ENCODE measurements around the gene TBRG4. TPM values are rescaled to one million over a fixed set of nuclear protein-coding genes. Genes with fewer than 3 reads are reported as not detected.
A peak's percentile ranks its signal among the peaks of the same experiment; 100 is the strongest.

Gene TBRG4
- total and polyA plus RNA-seq, 10 donors, result 37.9 to 77.1 (median 57.9) TPM

DNA sequence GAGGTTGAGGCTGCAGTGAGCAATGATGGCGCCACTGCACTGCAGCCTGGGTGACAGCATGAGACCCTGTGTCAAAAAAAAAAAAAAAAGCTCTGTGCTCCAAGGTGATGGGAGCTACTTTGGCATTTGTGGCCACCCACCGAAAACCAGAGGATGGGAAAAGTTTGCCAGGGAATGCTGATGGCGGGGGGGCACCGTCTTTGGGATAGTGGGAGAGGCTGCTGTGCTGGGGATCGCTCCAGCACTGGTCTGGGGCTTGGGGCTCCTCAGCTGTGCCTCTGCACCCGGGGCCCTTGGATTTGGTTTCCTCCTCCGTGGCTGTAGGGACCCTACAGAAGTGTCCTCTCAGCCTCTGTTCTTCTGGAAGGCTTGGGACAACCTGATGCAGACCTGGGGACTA is 34.4 kb upstream of the TBRG4 start:
- 78 to 92% (median 84%) methylated on average over 6 to 7 of the region's 7 CpGs for WGBS, 5 donors
- Histone ChIP-seq H3K27ac (no peak overlapping the region), H3K36me3 (no peaks in the 10 kb centered on the region), H3K27me3 (replicated peaks in 1 of 7) (peaks cover 0 to 36% (median 0%) of the 10 kb centered on the region in 7 donors), H3K9me3 (no peaks in the 10 kb centered on the region), H3K4me3 (no peak overlapping the region), H3K4me1 (no peaks in the 10 kb centered on the region)
- DNase-seq, result peak; percentile 56
- TF ChIP-seq POLR2AphosphoS5 (IDR thresholded peaks at IDR 0.05) (no peak), CTCF (IDR thresholded peaks at IDR 0.05 in 8 of 11, conservative IDR thresholded peaks at IDR 0.05 in 3 of 11) (no peak), POLR2A (IDR thresholded peaks at IDR 0.05) (no peak)
- intact Hi-C loops (cut with DNase I; ENCODE audit: low total_unique reads), result no loop called here

- DNase-seq, result peak; percentile 1
- Histone ChIP-seq H3K4me1 (no peaks in the 10 kb centered on the region), H3K36me3 (no peaks in the 10 kb centered on the region), H3K9me3 (no peaks in the 10 kb centered on the region), H3K4me3 (no peak overlapping the region), H3K27me3 (replicated peaks in 1 of 7) (peaks cover 0 to 33% (median 0%) of the 10 kb centered on the region in 7 donors), H3K27ac (no peak overlapping the region)
- 86 to 91% (median 87%) methylated on average over 4 of the region's 4 CpGs for WGBS, 5 donors
- TF ChIP-seq POLR2A (IDR thresholded peaks at IDR 0.05), result no peak
- no peak for TF ChIP-seq POLR2AphosphoS5 (IDR thresholded peaks at IDR 0.05)
- TF ChIP-seq CTCF (IDR thresholded peaks at IDR 0.05 in 8 of 11, conservative IDR thresholded peaks at IDR 0.05 in 3 of 11), result no peak
- intact Hi-C loops (cut with DNase I; ENCODE audit: low total_unique reads), result no loop called here
Measured at GRCh38 chr7:45143616-45144015, 32.1 kb upstream of the TBRG4 start.

DNA sequence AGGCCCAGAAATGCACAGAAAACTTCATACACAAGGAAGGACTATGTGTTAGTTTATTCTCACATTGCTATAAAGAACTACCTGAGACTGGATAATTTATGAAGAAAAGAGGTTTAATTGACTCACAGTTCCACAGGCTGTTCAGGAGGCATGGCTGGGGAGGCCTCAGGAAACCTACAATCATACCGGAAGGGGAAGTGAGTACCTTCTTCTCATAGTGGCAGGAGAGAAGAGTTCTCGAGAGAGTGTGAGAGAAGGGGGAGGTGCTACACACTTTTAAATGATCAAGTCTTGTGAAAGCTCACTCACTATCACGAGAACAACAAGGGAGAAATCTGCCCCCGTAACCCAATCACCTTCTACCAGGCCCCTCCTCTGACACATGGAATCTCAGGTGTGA is 29.3 kb upstream of the TBRG4 start:
- WGBS, 5 donors, result 51 to 63% (median 59%) methylated on average over 4 of the region's 4 CpGs
- Histone ChIP-seq H3K36me3 (no peaks in the 10 kb centered on the region), H3K9me3 (no peaks in the 10 kb centered on the region), H3K4me3 (no peak overlapping the region), H3K27ac (no peak overlapping the region), H3K4me1 (peaks cover 0 to 6% (median 1%) of the 10 kb centered on the region in 6 donors), H3K27me3 (replicated peaks in 1 of 7) (peaks cover 0 to 10% (median 0%) of the 10 kb centered on the region in 7 donors)
- intact Hi-C loops (cut with DNase I; ENCODE audit: low total_unique reads), result no loop called here
- TF ChIP-seq CTCF (IDR thresholded peaks at IDR 0.05 in 8 of 11, conservative IDR thresholded peaks at IDR 0.05 in 3 of 11) (no peak), POLR2AphosphoS5 (IDR thresholded peaks at IDR 0.05) (no peak), POLR2A (IDR thresholded peaks at IDR 0.05) (no peak)
- DNase-seq, result no peak

DNA sequence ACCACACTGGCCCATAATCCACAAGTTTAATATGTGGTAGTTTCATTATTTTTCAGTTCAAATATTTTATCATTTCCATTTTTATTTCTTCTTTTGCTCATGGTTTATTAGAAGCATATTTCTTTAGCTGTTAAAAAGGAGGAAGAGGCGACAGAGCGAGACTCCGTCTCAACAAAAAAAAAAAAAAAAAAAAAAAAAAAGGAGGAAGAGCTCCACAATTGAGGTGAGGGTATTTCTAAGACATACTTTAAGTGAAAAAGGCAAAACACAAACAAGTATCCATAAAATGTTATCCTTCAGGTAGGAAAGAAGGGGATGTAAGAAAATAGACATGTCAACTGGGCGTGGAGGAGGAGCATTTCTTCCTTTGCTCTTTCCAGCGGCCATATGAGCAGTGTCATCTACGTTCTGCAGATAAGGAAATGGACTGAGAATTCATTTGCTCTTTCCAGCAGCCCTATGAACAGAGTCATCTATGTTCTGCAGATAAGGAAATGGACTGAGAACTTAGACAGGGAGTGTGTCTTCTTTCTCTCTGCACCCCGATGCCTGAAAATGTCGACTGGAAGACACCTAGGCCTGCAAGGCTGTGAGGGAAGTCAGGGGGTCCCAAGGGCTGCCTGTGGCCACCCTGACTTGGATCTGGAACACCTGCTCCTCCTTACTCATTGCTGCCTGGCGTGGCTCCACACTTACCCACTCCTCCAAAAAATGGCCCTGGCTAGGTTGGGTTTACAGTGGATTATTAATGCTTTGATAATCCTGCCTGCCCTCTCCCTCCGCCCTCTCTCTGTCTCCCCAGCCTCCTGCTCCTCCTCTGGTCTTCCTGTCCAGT is 27.2 kb upstream of the TBRG4 start:
- no peaks in the 10 kb centered on the region for H3K27me3 ChIP-seq (replicated peaks in 1 of 7)
- H3K27ac ChIP-seq, result no peak overlapping the region
- TF ChIP-seq POLR2A (IDR thresholded peaks at IDR 0.05), result no peak
- TF ChIP-seq POLR2AphosphoS5 (IDR thresholded peaks at IDR 0.05), result no peak
- TF ChIP-seq CTCF (IDR thresholded peaks at IDR 0.05 in 8 of 11, conservative IDR thresholded peaks at IDR 0.05 in 3 of 11), result no peak
- H3K4me3 ChIP-seq, result no peak overlapping the region
- H3K36me3 ChIP-seq, result no peaks in the 10 kb centered on the region
- WGBS, 5 donors, result 66 to 78% (median 76%) methylated on average over 10 of the region's 10 CpGs
- intact Hi-C loops (cut with DNase I; ENCODE audit: low total_unique reads), result loop anchor here (5.0 to 10.0 kb wide), 3 partner anchors 216 to 554 kb away; partner anchors contain the start of gene TMED4
- no peak for DNase-seq
- peaks cover 0 to 9% (median 2%) of the 10 kb centered on the region in 6 donors for H3K4me1 ChIP-seq
- no peaks in the 10 kb centered on the region for H3K9me3 ChIP-seq

Measured in spleen (tissue), 11 donors.